ENCODE data around the gene CALML3. TPM values are rescaled to one million over a fixed set of nuclear protein-coding genes. Genes with fewer than 3 reads are reported as not detected.

CALML3 gene
- polyA plus RNA-seq, 1 donor from 2014 or later = not detected

DNA sequence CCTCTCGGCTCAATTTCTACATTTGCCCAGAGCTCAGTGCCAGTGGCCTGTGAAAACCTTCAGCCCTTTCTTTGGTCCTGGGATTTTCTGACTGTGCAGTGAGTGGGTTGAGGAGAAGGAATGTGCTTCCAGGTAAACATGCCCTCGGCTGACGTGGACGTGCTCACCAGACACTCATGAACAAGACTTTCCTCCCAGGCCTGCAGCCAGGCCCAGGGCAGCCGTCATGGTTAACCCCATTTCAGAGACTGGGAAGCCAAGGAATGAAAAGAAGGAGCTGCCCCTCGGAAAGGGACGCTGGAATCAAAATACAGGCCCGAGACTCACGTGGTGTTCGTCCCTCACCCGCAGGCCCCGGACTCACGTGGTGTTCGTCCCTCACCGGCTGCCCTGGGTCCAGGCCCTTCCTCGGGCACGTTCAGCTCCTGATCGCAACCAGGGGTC is 16.6 kb upstream of the CALML3 start:
- Histone ChIP-seq H3F3A (ENCODE audit: insufficient read depth, low read length, poor library complexity, severe bottlenecking) (no peaks in the 10 kb centered on the region), H2AFZ (ENCODE audit: low read depth, low read length) (no peak overlapping the region)
- TF ChIP-seq, protein P1, sequence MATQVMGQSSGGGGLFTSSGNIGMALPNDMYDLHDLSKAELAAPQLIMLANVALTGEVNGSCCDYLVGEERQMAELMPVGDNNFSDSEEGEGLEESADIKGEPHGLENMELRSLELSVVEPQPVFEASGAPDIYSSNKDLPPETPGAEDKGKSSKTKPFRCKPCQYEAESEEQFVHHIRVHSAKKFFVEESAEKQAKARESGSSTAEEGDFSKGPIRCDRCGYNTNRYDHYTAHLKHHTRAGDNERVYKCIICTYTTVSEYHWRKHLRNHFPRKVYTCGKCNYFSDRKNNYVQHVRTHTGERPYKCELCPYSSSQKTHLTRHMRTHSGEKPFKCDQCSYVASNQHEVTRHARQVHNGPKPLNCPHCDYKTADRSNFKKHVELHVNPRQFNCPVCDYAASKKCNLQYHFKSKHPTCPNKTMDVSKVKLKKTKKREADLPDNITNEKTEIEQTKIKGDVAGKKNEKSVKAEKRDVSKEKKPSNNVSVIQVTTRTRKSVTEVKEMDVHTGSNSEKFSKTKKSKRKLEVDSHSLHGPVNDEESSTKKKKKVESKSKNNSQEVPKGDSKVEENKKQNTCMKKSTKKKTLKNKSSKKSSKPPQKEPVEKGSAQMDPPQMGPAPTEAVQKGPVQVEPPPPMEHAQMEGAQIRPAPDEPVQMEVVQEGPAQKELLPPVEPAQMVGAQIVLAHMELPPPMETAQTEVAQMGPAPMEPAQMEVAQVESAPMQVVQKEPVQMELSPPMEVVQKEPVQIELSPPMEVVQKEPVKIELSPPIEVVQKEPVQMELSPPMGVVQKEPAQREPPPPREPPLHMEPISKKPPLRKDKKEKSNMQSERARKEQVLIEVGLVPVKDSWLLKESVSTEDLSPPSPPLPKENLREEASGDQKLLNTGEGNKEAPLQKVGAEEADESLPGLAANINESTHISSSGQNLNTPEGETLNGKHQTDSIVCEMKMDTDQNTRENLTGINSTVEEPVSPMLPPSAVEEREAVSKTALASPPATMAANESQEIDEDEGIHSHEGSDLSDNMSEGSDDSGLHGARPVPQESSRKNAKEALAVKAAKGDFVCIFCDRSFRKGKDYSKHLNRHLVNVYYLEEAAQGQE (IDR thresholded peaks at IDR 0.05; ENCODE audit: borderline replicate concordance) = no peak

DNA sequence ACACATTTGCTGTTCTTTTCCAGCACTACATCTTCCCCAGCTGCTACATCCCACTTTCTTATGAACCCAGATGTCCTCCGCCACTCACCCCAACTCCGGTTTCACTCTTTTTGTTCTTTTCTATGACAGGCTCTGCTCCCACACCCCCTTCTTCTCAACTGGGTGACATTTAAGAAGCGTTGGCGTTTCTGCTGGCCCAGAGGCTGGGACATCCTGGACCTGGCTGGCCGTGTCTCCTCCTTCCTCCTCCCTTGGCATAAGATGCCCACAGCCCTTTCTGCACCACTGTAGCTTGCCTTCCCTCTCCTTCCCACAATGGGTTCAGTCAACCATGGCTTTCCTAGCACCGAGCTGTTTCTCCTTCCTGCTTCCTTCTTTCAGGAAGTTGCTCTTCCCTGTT is 16.0 kb upstream of the CALML3 start:
- Histone ChIP-seq H3K79me2 (replicated peaks; ENCODE audit: insufficient read depth, low read length) (no peaks in the 10 kb centered on the region), H2AFZ (ENCODE audit: low read depth, low read length) (no peak overlapping the region), H4K20me1 (ENCODE audit: insufficient read depth) (no peaks in the 10 kb centered on the region), H3K4me2 (ENCODE audit: low read length) (no peak overlapping the region), H3K36me3 (ENCODE audit: insufficient read depth, low read length) (no peaks in the 10 kb centered on the region), H3F3A (ENCODE audit: insufficient read depth, low read length, poor library complexity, severe bottlenecking) (no peaks in the 10 kb centered on the region), H3K9ac (ENCODE audit: low read length) (no peak overlapping the region), H3K9me3 (ENCODE audit: low read length) (no peaks in the 10 kb centered on the region), H3K27ac (ENCODE audit: low read length) (no peak overlapping the region), H3K27me3 (ENCODE audit: insufficient read depth, low read depth, low read length) (no peaks in the 10 kb centered on the region), H3K4me3 (ENCODE audit: low read length) (no peak overlapping the region), H3K9me2 (ENCODE audit: insufficient read depth, low read length) (no peaks in the 10 kb centered on the region)
- TF ChIP-seq POLR2AphosphoS5 (IDR thresholded peaks at IDR 0.05) (no peak), EZH2 (IDR thresholded peaks at IDR 0.05; ENCODE audit: borderline replicate concordance, insufficient read depth, low read length, poor library complexity, severe bottlenecking) (no peak), MXI1 (conservative IDR thresholded peaks at IDR 0.05; ENCODE audit: poor library complexity, severe bottlenecking) (no peak), TAF1 (IDR thresholded peaks at IDR 0.05; ENCODE audit: low read depth) (no peak), EP300 (conservative IDR thresholded peaks at IDR 0.05; ENCODE audit: poor library complexity, severe bottlenecking) (no peak), RAD21 (conservative IDR thresholded peaks at IDR 0.05) (no peak), SMC3 (conservative IDR thresholded peaks at IDR 0.05; ENCODE audit: poor library complexity) (no peak)
- TF ChIP-seq, protein P1 (IDR thresholded peaks at IDR 0.05; ENCODE audit: borderline replicate concordance) = no peak
- TF ChIP-seq, protein P2, sequence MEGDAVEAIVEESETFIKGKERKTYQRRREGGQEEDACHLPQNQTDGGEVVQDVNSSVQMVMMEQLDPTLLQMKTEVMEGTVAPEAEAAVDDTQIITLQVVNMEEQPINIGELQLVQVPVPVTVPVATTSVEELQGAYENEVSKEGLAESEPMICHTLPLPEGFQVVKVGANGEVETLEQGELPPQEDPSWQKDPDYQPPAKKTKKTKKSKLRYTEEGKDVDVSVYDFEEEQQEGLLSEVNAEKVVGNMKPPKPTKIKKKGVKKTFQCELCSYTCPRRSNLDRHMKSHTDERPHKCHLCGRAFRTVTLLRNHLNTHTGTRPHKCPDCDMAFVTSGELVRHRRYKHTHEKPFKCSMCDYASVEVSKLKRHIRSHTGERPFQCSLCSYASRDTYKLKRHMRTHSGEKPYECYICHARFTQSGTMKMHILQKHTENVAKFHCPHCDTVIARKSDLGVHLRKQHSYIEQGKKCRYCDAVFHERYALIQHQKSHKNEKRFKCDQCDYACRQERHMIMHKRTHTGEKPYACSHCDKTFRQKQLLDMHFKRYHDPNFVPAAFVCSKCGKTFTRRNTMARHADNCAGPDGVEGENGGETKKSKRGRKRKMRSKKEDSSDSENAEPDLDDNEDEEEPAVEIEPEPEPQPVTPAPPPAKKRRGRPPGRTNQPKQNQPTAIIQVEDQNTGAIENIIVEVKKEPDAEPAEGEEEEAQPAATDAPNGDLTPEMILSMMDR (IDR thresholded peaks at IDR 0.05; ENCODE audit: poor library complexity, severe bottlenecking) = no peak

More for the DNA sequence above, 16.6 kb upstream of the CALML3 start:
- H3K9ac ChIP-seq (ENCODE audit: low read length) = no peak overlapping the region
- no peak overlapping the region for H3K27ac ChIP-seq (ENCODE audit: low read length)
- H4K20me1 ChIP-seq (ENCODE audit: insufficient read depth) = no peaks in the 10 kb centered on the region
- H3K36me3 ChIP-seq (ENCODE audit: insufficient read depth, low read length) = no peaks in the 10 kb centered on the region
- H3K9me2 ChIP-seq (ENCODE audit: insufficient read depth, low read length) = no peaks in the 10 kb centered on the region
- no peak overlapping the region for H3K4me3 ChIP-seq (ENCODE audit: low read length)
- H3K9me3 ChIP-seq (ENCODE audit: low read length) = no peaks in the 10 kb centered on the region
- no peaks in the 10 kb centered on the region for H3K79me2 ChIP-seq (replicated peaks; ENCODE audit: insufficient read depth, low read length)
- H3K4me2 ChIP-seq (ENCODE audit: low read length) = no peak overlapping the region
- no peaks in the 10 kb centered on the region for H3K27me3 ChIP-seq (ENCODE audit: insufficient read depth, low read depth, low read length)

All from neural cell (in vitro differentiated cells).